ENCODE data around the gene INO80C. TPM values are rescaled to one million over a fixed set of nuclear protein-coding genes. Genes with fewer than 3 reads are reported as not detected.

The INO80C gene
- total and polyA plus RNA-seq, 2 of the 4 experiments (the other 2 are of a cell fraction), result 5.6 to 17.1 TPM

DNA sequence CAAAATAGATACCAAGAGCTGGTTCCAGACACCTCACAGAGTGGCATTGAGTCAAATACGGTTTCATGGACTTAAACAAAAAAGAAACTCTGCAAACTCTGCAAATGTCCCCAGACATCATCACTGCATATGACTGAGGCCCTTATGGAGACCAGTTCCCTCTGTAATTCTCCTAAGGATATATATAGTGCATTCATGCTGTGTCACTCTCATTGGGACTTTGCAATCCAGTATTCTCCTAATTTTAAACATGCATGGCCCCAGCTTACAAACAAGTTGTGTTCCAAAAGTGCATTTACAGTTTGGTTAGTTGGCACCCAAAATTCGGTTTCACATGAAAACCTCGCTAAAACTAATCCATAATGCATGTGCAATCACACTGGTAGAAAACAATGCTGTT, 18.6 kb upstream of the INO80C start:
- Histone ChIP-seq H3K9me1 (ENCODE audit: insufficient read depth, low read length) (peaks cover 9% of the 10 kb centered on the region; the same call in 1 of the 2 replicates), H2AK9ac (replicated peaks; ENCODE audit: low read depth, low read length, poor library complexity) (no peak overlapping the region), H3K4me1 (ENCODE audit: control insufficient read depth, insufficient read depth, low read length) (peaks cover 3% of the 10 kb centered on the region), H3K4ac (ENCODE audit: low read depth, low read length) (no peak overlapping the region), H2BK5ac (ENCODE audit: low read depth, low read length, poor library complexity, severe bottlenecking) (no peak overlapping the region), H2BK20ac (ENCODE audit: low read depth, low read length) (no peak overlapping the region), H4K8ac (ENCODE audit: low read depth in 2 of 2, low read length in 2 of 2) (no peak overlapping the region), H2BK120ac (ENCODE audit: low read depth, low read length) (no peak overlapping the region), H2AFZ (replicated peaks; ENCODE audit: low read length, poor library complexity) (no peak overlapping the region), H3K4me2 (ENCODE audit: low read depth, low read length) (no peak overlapping the region), H4K91ac (ENCODE audit: insufficient read depth, low read depth, low read length) (no peak overlapping the region), H3K18ac (ENCODE audit: low read depth, low read length) (no peak overlapping the region), H2BK15ac (ENCODE audit: low read depth, low read length) (no peak overlapping the region), H3K36me3 (ENCODE audit: control insufficient read depth, insufficient read depth, low read length) (no peaks in the 10 kb centered on the region), H4K20me1 (ENCODE audit: insufficient read depth, low read length) (no peaks in the 10 kb centered on the region), H3K27ac (ENCODE audit: insufficient read depth, low read length) (no peak overlapping the region), H3K9ac (ENCODE audit: low read depth, low read length) (no peak overlapping the region), H3K4me3 (ENCODE audit: insufficient read depth, low read depth, low read length) (no peak overlapping the region), H3K9me3 (ENCODE audit: control insufficient read depth, insufficient read depth, low read length) (no peaks in the 10 kb centered on the region), H3K79me1 (ENCODE audit: low read depth in 1 of 2, low read length in 2 of 2) (no peaks in the 10 kb centered on the region), H3K23ac (ENCODE audit: low read depth, low read length) (no peak overlapping the region), H4K5ac (ENCODE audit: low read depth, low read length) (no peak overlapping the region), H3K56ac (ENCODE audit: extremely low read depth, insufficient read depth, low read length) (no peak overlapping the region), H2AK5ac (ENCODE audit: low read depth, low read length) (no peak overlapping the region), H3K27me3 (ENCODE audit: control insufficient read depth, insufficient read depth, low read length) (no peaks in the 10 kb centered on the region), H3K14ac (replicated peaks; ENCODE audit: low read depth, low read length) (no peak overlapping the region)
- intact Hi-C loops (cut with micrococcal nuclease), result no loop called here
- CTCF ChIA-PET, result no interaction called here
- POLR2A ChIA-PET (ENCODE audit: unreplicated experiment), result interaction anchor here (0.6 kb wide), 1 partner anchor 10 kb away, joined by 3 read pairs; no protein-coding TSS in a partner anchor
- dilution Hi-C loops (cut with HindIII; ENCODE audit: low sequenced_read_pairs, unreplicated experiment), result no loop called here
- ATAC-seq (ENCODE audit: low read depth), result no peak
- no TSS peak for BruUV-seq (replicated peaks)
- no peak for DNase-seq
- TF ChIP-seq, protein P1, sequence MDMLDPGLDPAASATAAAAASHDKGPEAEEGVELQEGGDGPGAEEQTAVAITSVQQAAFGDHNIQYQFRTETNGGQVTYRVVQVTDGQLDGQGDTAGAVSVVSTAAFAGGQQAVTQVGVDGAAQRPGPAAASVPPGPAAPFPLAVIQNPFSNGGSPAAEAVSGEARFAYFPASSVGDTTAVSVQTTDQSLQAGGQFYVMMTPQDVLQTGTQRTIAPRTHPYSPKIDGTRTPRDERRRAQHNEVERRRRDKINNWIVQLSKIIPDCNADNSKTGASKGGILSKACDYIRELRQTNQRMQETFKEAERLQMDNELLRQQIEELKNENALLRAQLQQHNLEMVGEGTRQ (IDR thresholded peaks at IDR 0.05; ENCODE audit: low read depth, low read length), result no peak
- TF ChIP-seq RAD21 (IDR thresholded peaks at IDR 0.05; ENCODE audit: low read length), result no peak
- TF ChIP-seq BHLHE40 (IDR thresholded peaks at IDR 0.05; ENCODE audit: low read depth, low read length), result no peak
- no peak for TF ChIP-seq CHD1 (IDR thresholded peaks at IDR 0.05; ENCODE audit: low read depth, low read length)
- no peak for TF ChIP-seq SMC3 (IDR thresholded peaks at IDR 0.05; ENCODE audit: low read depth, low read length)
- TF ChIP-seq NFE2L2 (IDR thresholded peaks at IDR 0.05; ENCODE audit: low read depth, low read length), result no peak
- no peak for TF ChIP-seq MXI1 (IDR thresholded peaks at IDR 0.05; ENCODE audit: borderline replicate concordance, low read depth, low read length)
- no peak for TF ChIP-seq RCOR1 (IDR thresholded peaks at IDR 0.05; ENCODE audit: insufficient replicate concordance, low read length)
- no peak for TF ChIP-seq MAZ (IDR thresholded peaks at IDR 0.05; ENCODE audit: borderline replicate concordance, low read depth, low read length)
- TF ChIP-seq RFX5 (IDR thresholded peaks at IDR 0.05; ENCODE audit: low read depth, low read length), result no peak
- TF ChIP-seq, protein P2, sequence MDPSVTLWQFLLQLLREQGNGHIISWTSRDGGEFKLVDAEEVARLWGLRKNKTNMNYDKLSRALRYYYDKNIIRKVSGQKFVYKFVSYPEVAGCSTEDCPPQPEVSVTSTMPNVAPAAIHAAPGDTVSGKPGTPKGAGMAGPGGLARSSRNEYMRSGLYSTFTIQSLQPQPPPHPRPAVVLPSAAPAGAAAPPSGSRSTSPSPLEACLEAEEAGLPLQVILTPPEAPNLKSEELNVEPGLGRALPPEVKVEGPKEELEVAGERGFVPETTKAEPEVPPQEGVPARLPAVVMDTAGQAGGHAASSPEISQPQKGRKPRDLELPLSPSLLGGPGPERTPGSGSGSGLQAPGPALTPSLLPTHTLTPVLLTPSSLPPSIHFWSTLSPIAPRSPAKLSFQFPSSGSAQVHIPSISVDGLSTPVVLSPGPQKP (IDR thresholded peaks at IDR 0.05; ENCODE audit: borderline replicate concordance, low read depth, low read length), result no peak
- TF ChIP-seq POLR2A (IDR thresholded peaks at IDR 0.05; ENCODE audit: low read depth, low read length), result no peak
- no peak for TF ChIP-seq FOS (IDR thresholded peaks at IDR 0.05; ENCODE audit: low read depth, low read length)
- TF ChIP-seq, protein P3, sequence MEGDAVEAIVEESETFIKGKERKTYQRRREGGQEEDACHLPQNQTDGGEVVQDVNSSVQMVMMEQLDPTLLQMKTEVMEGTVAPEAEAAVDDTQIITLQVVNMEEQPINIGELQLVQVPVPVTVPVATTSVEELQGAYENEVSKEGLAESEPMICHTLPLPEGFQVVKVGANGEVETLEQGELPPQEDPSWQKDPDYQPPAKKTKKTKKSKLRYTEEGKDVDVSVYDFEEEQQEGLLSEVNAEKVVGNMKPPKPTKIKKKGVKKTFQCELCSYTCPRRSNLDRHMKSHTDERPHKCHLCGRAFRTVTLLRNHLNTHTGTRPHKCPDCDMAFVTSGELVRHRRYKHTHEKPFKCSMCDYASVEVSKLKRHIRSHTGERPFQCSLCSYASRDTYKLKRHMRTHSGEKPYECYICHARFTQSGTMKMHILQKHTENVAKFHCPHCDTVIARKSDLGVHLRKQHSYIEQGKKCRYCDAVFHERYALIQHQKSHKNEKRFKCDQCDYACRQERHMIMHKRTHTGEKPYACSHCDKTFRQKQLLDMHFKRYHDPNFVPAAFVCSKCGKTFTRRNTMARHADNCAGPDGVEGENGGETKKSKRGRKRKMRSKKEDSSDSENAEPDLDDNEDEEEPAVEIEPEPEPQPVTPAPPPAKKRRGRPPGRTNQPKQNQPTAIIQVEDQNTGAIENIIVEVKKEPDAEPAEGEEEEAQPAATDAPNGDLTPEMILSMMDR (conservative IDR thresholded peaks at IDR 0.05; ENCODE audit: low read depth, low read length), result no peak
- TF ChIP-seq MAFK (IDR thresholded peaks at IDR 0.05; ENCODE audit: low read depth, low read length), result no peak
- no CpG with 5 or more reads among the region's 3 CpGs for WGBS, 2 experiments (ENCODE audit: extremely low coverage in 2 of 2, insufficient read length in 1 of 2)
- in situ Hi-C loops (cut with MboI; ENCODE audit: low sequenced_read_pairs), result no loop called here

All from IMR-90 (cell line).